ENCODE results near the gene RLBP1. TPM values are rescaled to one million over a fixed set of nuclear protein-coding genes. Genes with fewer than 3 reads are reported as not detected.
"Not testable (repeated sequence)": the region's sequence is repeated elsewhere in the genome, so short reads cannot be mapped to it uniquely, and the experiment has no call there.

The RLBP1 gene
- not detected in 2 replicates for total RNA-seq

GRCh38 chr15:89221543-89221942 is at the start of gene RLBP1:
TSS of gene RLBP1 (minus strand) at chr15:89221579. CDS start at chr15:89218975, 2,604 bp downstream.
- no peak for DNase-seq (ENCODE audit: low read depth)
- TF ChIP-seq, protein P1, sequence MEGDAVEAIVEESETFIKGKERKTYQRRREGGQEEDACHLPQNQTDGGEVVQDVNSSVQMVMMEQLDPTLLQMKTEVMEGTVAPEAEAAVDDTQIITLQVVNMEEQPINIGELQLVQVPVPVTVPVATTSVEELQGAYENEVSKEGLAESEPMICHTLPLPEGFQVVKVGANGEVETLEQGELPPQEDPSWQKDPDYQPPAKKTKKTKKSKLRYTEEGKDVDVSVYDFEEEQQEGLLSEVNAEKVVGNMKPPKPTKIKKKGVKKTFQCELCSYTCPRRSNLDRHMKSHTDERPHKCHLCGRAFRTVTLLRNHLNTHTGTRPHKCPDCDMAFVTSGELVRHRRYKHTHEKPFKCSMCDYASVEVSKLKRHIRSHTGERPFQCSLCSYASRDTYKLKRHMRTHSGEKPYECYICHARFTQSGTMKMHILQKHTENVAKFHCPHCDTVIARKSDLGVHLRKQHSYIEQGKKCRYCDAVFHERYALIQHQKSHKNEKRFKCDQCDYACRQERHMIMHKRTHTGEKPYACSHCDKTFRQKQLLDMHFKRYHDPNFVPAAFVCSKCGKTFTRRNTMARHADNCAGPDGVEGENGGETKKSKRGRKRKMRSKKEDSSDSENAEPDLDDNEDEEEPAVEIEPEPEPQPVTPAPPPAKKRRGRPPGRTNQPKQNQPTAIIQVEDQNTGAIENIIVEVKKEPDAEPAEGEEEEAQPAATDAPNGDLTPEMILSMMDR (conservative IDR thresholded peaks at IDR 0.05; ENCODE audit: low read depth, low read length) = no peak
- no peak within 1 kb of the TSS for H3K4me3 ChIP-seq (ENCODE audit: low read depth, low read length)

- not testable (repeated sequence) for H3K4me3 ChIP-seq (ENCODE audit: low read depth, low read length); DNase-seq (ENCODE audit: low read depth)
Measured at GRCh38 chr15:89250142-89250541, 28.8 kb upstream of the RLBP1 start.

DNA sequence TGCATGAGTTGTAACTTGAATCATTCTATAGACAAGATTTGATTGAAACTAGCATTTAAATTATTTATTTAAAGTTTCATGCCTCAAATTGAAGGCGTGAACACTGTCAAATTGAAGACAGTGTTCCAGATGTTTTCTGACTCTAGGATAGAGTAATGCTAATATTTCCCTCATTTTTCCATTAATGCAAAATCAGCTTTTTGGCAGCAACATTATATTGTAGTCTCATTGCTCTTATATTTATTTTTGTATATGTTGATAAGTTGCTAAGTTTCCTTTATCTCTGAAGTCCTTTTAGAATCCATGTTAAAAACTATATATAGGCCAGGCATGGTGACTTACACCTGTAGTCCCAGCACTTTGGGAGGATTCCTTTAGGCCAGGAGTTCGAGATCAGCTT is 27.2 kb upstream of the RLBP1 start:
- H3K4me3 ChIP-seq (ENCODE audit: low read depth, low read length) = no peak overlapping the region
- TF ChIP-seq, protein P1 (conservative IDR thresholded peaks at IDR 0.05; ENCODE audit: low read depth, low read length) = no peak
- DNase-seq (ENCODE audit: low read depth) = no peak

DNA sequence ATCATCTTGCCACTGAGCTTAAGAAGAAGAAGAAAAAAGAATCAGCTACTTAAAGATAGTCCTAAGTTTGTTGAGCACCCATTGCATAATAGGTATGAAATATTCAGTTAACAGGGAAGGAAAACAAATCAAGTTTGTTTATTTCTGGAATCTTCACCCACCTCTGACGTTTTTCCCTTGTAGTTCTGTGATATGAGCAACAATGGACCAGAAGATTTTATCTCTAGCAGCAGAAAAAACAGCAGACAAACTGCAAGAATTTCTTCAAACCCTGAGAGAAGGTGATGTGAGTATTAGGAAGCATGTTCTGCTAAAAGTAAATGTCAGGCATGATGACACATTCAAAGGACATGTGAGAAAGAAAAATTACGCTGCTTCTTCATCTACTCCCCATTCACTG is 26.1 kb upstream of the RLBP1 start:
- no peak for DNase-seq (ENCODE audit: low read depth)
- TF ChIP-seq, protein P1 (conservative IDR thresholded peaks at IDR 0.05; ENCODE audit: low read depth, low read length) = no peak
- H3K4me3 ChIP-seq (ENCODE audit: low read depth, low read length) = no peak overlapping the region

- no peak for DNase-seq (ENCODE audit: low read depth)
- TF ChIP-seq, protein P1 (conservative IDR thresholded peaks at IDR 0.05; ENCODE audit: low read depth, low read length) = no peak
- H3K4me3 ChIP-seq (ENCODE audit: low read depth, low read length) = peak overlapping the region; percentile 93
Measured at GRCh38 chr15:89244574-89244903, 23.2 kb upstream of the RLBP1 start.

GRCh38 chr15:89243691-89244573 is 22.6 kb upstream of the RLBP1 start, which contains the start of gene FANCI:
TSS of gene FANCI (plus strand) at chr15:89243979. CDS start at chr15:89247648, 3,669 bp downstream.
- DNase-seq (ENCODE audit: low read depth) = peak; percentile 52
- TF ChIP-seq, protein P1 (conservative IDR thresholded peaks at IDR 0.05; ENCODE audit: low read depth, low read length) = peak; percentile 48
- peak within 1 kb of the TSS; percentile 93 for H3K4me3 ChIP-seq (ENCODE audit: low read depth, low read length)

- TF ChIP-seq, protein P1 (conservative IDR thresholded peaks at IDR 0.05; ENCODE audit: low read depth, low read length) = no peak
- DNase-seq (ENCODE audit: low read depth) = peak; percentile 1
Measured at GRCh38 chr15:89243046-89243690, 21.8 kb upstream of the RLBP1 start.

GRCh38 chr15:89239883-89240810 is 18.8 kb upstream of the RLBP1 start:
- not testable (repeated sequence) for H3K4me3 ChIP-seq (ENCODE audit: low read depth, low read length); DNase-seq (ENCODE audit: low read depth)

More at GRCh38 chr15:89243046-89243690, 21.8 kb upstream of the RLBP1 start:
- H3K4me3 ChIP-seq (ENCODE audit: low read depth, low read length) = peak overlapping the region; percentile 93

All from epithelial cell of proximal tubule (primary cell).